T-helper 1 cell (primary cell): ENCODE results near the gene LGMN.

Experiments
- DNase-seq, 5 donors: peaks; one replicate each; pipeline ENCODE4 v3.0.0-alpha.2; 2012 to 2020

LGMN gene

DNA sequence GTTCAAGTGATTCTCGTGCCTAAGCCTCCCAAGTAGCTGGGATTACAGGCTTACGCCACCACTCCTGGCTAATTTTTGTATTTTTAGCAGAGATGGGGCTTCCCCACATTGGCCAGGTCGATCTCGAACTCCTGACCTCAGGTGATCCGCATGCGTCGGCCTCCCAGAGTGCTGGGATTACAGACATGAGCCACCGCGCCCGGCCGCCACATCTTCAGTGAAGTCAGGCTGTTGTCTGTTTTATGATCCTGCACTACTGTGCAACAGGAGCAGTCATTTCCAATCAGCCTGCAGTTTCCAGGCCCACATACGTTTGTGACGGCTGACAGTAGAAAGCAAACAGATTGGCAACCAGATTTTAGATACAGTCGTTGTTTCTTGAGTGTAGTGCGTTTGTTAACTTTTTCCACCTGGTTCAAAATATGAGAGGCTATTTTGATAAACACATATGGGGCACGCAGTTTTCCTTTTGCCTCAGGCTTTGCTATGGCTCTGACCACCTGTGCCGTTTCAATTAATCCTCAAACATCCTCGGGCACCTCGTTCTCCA, 74.8 kb downstream of the LGMN start:
- no peak for DNase-seq

GRCh38 chr14:92670643-92671366, 77.6 kb downstream of the LGMN start:
- DNase-seq, result no peak

DNA sequence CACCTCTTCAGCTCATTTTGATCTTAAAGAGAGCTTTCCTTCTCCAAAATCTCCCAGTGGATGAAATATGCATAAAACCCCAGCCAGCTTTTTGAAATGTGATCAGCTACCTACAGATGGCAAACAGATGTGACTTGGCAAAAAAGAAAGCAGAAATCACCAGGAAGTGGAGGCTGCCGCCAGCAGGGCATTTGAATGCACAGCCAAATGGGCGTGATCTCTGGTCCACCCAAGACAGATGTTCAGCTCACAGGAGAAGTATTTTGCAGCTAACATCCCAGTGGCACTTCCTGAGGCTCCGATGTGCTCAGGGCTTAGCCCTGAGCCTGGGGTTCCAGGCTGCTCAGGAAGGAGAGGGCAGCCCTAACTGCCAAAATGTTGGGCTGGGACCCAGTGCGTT, 78.3 kb downstream of the LGMN start:
- DNase-seq, result peak in 1 of 5 donors; percentile 50

DNA sequence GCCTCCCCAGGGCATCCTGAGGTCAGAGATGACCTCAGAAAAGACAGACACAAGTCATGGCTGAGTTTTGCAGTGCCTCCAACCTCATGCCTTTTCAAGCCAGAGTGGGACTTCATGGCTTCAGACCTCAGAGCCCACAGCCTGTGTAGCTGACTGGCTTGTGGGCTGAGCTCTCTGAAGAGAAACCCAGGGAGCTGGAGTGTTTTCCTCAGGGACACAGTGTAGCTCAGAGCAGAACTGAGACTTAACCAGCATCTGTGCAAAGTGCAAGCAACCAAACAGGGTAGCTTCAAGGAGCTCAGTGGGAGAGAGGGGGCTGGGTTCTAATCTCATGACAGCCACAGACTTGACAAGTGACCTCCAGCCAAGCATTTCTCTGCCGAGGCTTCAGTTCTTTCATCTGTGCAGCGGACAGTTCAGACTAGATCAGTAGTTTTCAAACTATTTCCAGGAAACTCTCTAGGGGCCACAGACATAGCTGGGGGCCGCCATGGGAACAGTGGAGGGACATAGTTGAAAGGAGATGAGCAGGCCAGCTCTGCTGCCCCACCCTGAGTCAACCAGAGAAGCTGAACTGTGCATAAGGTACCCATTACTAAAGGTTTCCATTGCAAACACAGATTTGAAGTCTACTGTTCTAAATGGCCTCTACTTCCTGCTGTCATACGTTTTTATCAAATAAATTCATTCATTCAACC, 80.0 kb downstream of the LGMN start:
- no peak for DNase-seq

DNA sequence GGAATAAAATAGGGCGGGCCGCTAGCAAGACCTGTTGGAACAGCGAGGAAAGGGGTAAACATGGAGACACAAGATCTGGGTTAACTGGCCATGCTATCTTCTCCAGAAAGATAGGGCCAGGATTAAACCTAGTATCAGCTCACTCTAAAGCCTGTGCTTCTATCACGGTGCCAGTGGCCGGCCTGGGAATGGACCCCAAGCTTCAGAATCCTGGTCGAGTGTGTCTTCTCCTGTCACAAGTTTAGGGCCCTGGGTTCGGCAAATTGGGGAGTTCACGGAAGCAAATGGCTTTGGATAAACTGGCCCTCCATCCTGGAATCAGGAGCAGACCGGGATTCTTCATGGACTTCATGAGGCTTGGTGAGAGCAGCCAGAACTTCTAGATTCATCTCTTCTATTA, 82.2 kb downstream of the LGMN start:
- no peak for DNase-seq

- DNase-seq, result no peak
Observed at GRCh38 chr14:92665661-92666110, 82.7 kb downstream of the LGMN start.

GRCh38 chr14:92663049-92663448, 85.4 kb downstream of the LGMN start:
- DNase-seq, result no peak

- DNase-seq, result no peak
Observed at GRCh38 chr14:92660571-92660970, 87.9 kb downstream of the LGMN start.

DNA sequence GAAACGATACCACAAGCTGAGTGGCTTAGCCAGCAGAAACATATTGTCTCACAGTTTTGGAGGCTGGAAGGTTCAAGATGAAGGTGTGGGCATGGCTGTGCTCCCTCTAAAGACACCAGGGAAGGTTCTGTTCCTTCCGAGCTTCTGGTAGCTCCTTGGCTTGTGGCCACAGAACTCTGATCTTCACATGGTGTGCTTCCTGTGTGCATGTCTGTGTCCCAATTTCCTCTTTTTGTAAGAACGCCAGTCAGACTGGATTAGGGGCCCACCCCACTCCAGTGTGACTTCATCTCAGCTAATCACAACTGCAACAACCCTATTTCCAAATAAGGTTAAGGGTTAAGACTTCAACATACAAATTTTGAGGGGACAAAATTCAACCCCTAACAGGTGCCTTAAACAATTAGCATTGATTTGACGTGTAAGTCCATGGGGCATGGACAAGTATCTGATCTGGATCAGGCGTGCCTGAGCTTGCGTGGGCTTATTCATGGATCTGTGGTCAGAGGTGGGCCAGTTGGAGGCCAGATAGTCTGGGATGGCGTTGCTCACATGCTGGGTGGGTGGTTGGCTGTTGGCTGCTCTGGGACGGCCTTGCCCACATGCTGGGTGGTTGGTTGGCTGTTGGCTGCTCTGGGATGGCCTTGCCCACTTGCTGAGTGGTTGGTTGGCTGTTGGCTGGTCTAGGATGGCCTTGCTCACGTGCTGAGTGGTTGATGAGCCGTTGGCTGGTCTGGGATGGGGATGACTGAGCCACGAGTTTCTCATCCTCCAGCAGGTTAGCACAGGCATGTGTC, 88.5 kb downstream of the LGMN start:
- no peak for DNase-seq

- no peak for DNase-seq
Observed at GRCh38 chr14:92658684-92659083, 89.7 kb downstream of the LGMN start.

DNA sequence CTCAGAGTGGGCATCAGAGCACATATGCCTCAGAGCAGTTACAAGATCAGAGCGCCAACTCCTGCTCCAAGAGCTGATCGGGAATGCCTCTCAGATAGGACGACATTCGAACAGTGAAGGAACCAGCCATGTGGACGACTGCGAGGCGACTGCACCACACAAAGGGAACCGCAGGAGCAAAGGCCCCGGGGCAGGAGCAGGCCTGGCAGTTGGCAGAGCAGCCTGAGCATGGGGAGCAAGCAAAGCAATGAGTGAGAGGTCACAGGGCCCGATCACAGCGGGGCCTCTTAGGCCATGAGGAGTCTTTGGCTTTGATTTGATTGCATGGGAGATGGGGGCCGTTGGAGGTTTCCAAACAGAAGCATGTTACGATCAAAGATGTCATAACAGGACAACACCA, 90.3 kb downstream of the LGMN start:
- no peak for DNase-seq

DNA sequence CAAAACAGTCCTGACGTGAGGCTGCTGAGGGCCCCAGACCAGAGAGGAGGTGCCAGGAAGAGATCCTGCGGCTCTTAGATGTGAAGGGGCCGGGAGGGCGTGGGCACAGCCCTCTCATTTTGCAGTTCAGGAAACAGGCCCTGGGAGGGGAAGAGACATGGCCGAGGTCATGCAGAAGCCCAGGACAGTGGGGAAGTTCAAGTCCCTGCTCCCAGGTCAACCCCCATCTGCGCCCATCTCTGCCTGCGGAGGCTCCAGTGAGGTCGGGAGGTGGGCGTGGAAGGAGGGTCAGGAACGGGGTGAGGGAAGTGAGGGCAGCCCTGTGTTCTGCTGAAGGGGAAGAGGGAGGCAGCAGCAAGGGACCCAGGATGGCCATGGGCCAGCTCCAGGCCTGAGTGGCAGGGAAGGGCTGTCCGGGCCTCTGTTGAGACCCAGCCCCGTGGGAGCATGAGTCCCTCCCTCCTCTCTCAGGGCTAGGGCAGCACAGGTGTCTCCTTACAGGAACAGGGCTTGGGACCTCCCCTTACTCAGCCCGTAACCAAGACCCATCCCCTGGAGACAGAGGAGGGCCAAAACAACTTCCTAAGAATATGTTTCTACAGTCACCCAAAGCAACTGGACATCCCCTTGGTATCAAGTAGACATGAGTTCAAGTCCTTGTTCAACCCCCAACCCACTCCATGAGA, 90.8 kb downstream of the LGMN start:
- DNase-seq, result no peak

DNA sequence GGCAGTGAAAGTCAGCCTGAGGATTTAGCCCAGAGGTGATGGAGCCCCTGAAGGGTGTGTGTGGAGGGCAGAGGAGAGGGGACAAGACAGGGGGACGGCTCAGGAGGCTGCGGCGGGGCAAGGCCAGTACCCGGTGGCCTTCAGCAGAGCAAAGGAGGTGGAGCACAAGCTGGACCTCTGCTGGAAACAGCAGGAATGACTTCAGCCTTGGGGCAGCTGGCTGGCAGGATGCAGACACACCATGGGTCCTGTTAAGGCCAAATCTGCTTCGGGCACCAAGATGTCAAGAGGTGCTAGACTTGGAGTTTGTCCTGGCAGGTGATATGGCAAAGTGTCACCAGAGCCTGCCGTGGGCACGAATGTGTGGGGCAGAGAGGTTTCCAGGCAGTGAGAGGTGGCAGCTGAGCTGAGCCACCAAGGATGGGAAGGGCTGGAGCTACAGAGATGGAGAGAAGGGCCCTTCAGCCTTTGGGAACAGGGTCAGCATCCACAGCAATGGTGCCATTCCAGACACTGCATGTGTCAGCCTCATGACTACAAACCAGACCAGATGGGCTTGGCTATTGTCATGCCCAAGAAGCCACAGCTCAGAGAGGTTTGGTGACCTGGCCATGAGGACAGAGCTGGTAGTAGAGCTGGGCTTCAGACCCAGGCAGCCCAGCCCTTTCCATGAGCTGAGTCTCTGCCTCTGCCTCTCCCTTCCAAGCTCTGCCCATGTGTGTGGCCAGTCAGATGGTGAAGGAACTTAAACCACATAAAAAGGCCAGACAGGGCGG, 91.9 kb downstream of the LGMN start:
- DNase-seq, result no peak

GRCh38 chr14:92655419-92656201, 92.8 kb downstream of the LGMN start:
- DNase-seq, result no peak

GRCh38 chr14:92654239-92654901, 94.1 kb downstream of the LGMN start:
- no peak for DNase-seq
